ENCODE measurements around the gene SLC6A3.

SLC6A3 gene

GRCh38 chr5:1356873-1357787 lies 88.1 kb downstream of the SLC6A3 start:
- H3K36me3 ChIP-seq = no peaks in the 10 kb centered on the region
- H3K4me1 ChIP-seq = no peaks in the 10 kb centered on the region
- H3K4me3 ChIP-seq (ENCODE audit: low read depth, low read length) = no peak overlapping the region
- DNase-seq = no peak
- H3K9me3 ChIP-seq = no peaks in the 10 kb centered on the region
- H3K27me3 ChIP-seq = peaks cover 96% of the 10 kb centered on the region
- TF ChIP-seq, protein P1, sequence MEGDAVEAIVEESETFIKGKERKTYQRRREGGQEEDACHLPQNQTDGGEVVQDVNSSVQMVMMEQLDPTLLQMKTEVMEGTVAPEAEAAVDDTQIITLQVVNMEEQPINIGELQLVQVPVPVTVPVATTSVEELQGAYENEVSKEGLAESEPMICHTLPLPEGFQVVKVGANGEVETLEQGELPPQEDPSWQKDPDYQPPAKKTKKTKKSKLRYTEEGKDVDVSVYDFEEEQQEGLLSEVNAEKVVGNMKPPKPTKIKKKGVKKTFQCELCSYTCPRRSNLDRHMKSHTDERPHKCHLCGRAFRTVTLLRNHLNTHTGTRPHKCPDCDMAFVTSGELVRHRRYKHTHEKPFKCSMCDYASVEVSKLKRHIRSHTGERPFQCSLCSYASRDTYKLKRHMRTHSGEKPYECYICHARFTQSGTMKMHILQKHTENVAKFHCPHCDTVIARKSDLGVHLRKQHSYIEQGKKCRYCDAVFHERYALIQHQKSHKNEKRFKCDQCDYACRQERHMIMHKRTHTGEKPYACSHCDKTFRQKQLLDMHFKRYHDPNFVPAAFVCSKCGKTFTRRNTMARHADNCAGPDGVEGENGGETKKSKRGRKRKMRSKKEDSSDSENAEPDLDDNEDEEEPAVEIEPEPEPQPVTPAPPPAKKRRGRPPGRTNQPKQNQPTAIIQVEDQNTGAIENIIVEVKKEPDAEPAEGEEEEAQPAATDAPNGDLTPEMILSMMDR (IDR thresholded peaks at IDR 0.05; ENCODE audit: low read depth, low read length) = no peak

DNA sequence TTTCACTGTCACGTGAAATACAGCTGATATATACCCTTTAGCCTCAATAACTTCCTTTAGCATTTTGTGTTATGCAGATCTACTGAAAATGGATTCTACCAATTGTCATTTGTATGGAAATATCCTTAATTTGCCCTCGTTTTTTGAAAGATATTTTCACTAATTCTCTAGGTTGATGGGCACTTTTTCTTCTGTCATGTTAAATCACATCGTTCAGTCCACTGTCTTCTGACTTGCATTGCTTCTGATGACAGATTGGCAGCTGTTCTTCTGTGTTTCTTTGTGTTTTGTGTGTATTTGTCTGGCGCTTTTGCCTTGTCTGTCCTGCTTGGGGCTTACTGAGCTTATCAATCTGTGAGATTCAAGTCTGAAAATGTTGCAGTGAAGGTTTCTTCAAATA lies 90.7 kb downstream of the SLC6A3 start:
- Histone ChIP-seq H3K9me3 (no peaks in the 10 kb centered on the region), H3K27me3 (peaks cover 77% of the 10 kb centered on the region), H3K36me3 (no peaks in the 10 kb centered on the region), H3K4me1 (no peaks in the 10 kb centered on the region), H3K4me3 (ENCODE audit: low read depth, low read length) (no peak overlapping the region)
- no peak for DNase-seq
- TF ChIP-seq, protein P1 (IDR thresholded peaks at IDR 0.05; ENCODE audit: low read depth, low read length) = no peak

DNA sequence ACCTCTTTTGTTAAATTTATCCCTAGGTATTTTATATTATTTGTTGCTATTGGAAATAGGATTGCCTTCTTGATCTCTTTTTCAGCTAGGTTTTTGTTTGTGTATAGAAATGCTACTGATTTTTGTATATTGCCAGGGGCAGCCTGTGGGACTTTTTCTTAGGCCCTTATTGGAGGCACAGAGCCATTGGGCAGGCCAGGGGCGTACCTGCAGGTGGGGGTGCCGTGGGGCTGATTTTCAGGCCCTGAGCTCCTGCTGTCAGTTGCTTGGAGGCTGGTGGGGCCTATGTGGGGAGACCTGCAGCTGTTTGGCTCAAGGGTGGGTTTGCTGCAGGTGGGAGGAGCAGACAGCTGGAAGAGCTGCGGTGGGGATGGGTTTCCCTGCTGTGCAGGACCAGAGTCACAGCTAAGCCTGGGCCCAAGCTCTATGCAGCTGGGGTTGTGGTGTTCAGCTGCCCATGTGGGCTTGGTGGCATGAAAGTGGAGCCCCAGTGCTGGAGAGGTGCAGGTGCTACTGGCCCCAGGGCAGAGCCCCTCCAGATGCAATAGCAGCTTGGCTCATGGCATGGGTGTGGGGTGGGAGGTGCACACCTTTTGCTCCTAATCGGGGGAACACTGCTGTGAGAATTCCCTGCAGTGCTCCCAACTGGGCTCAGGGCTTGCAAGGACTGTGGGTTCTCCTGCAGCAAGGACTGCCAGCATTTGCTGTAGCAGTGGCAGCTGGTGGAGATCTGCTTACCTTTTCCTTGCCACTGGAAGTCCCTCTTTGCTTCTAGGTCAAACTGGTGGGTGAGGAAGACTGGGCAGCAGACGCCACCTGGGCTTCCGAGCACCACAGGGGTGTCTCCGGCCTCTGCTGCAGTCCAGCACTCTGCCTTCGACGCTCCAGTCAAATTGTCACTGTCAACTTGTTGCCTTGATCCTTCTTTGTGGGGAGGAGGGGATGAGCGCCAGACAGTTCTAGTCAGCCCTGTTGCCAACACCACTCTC lies 92.7 kb downstream of the SLC6A3 start:
- H3K4me1 ChIP-seq = no peaks in the 10 kb centered on the region
- H3K27me3 ChIP-seq = peaks cover 56% of the 10 kb centered on the region
- TF ChIP-seq, protein P1 (IDR thresholded peaks at IDR 0.05; ENCODE audit: low read depth, low read length) = no peak
- H3K9me3 ChIP-seq = no peaks in the 10 kb centered on the region
- H3K36me3 ChIP-seq = no peaks in the 10 kb centered on the region
- DNase-seq = no peak
- H3K4me3 ChIP-seq (ENCODE audit: low read depth, low read length) = no peak overlapping the region

GRCh38 chr5:1351156-1351555 lies 94.1 kb downstream of the SLC6A3 start:
- H3K9me3 ChIP-seq = no peaks in the 10 kb centered on the region
- no peak overlapping the region for H3K4me3 ChIP-seq (ENCODE audit: low read depth, low read length)
- H3K4me1 ChIP-seq = no peaks in the 10 kb centered on the region
- H3K27me3 ChIP-seq = peaks cover 42% of the 10 kb centered on the region
- H3K36me3 ChIP-seq = no peaks in the 10 kb centered on the region
- TF ChIP-seq, protein P1 (IDR thresholded peaks at IDR 0.05; ENCODE audit: low read depth, low read length) = no peak
- DNase-seq = no peak

DNA sequence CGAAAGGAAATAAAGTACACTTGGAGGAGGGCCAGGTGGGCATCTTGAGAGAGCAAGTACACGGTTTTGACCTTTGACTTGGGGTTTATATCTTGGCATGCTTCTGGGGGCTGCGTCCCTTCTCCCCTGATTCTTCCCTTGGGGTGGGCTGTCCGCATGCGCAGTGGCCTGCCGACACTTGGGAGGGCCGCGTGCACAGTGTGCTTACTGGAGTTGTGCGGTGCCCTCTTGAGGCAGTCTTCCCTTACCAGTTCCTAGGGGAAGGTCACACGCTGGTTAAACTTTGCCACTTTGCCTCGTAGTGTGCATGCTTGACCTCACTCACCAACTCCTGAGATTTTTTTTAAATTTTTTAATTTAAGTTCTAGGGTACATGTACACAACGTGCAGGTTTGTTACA lies 96.0 kb downstream of the SLC6A3 start:
- H3K36me3 ChIP-seq = no peaks in the 10 kb centered on the region
- H3K4me3 ChIP-seq (ENCODE audit: low read depth, low read length) = 0 out of 2 replicates have a peak overlapping the region, but pooled peaks have one; percentile 4
- H3K4me1 ChIP-seq = 0 out of 2 replicates have a peak, but pooled peaks cover 2% of the 10 kb centered on the region
- TF ChIP-seq, protein P1 (IDR thresholded peaks at IDR 0.05; ENCODE audit: low read depth, low read length) = peak; percentile 10; the same call in 1 of the 2 replicates
- DNase-seq = peak; percentile 48
- no peaks in the 10 kb centered on the region for H3K9me3 ChIP-seq
- H3K27me3 ChIP-seq = peaks cover 23% of the 10 kb centered on the region

Measured in BE2C (cell line).